Right renal pelvis (tissue), 4 donors: ENCODE results near the gene ARHGEF38. TPM values are rescaled to one million over a fixed set of nuclear protein-coding genes. Genes with fewer than 3 reads are reported as not detected.

Experiments
- DNase-seq, 4 donors: peaks; one replicate each; pipeline ENCODE4 v3.0.0-alpha.2; 2013; ENCODE audit warnings: low read depth in 4 of 4, low spot score in 3 of 4, missing footprints in 1 of 4
- polyA plus RNA-seq, 4 donors: library from polyadenylated mRNA; unstranded; fragments of 120-200 nt; gene quantifications; one replicate each; pipeline ENCODE4 v1.2.1, GENCODE V29; 2013; ENCODE audit not compliant: insufficient read length in 4 of 4

The ARHGEF38 gene
- polyA plus RNA-seq, 4 donors, result 3.3 to 6.0 (median 5.2) TPM

GRCh38 chr4:105558277-105558676, 5.9 kb downstream of the ARHGEF38 start:
- DNase-seq, result no peak

GRCh38 chr4:105560421-105560848, 8.0 kb downstream of the ARHGEF38 start:
- no peak for DNase-seq

DNA sequence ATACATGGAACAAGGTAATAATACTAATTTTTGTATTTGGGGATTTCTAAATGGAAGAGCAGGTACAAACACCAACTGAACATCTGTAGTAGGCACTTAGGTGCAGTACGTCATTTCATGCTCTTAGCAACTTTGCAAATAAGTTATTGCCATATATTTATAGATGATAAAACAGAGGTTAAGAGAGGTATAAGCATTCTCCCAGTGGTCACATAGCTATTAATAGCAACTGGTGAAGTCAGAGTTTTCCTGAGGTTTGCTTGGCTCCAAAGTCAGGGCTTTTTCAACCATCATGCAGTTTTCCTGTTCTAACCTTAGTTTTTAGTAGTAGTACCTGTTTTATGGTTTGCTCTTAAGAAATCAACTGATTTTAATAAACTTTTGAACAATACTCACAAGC, 10.9 kb downstream of the ARHGEF38 start:
- no peak for DNase-seq

- no peak for DNase-seq
Observed at GRCh38 chr4:105568584-105568983, 16.2 kb downstream of the ARHGEF38 start.

DNA sequence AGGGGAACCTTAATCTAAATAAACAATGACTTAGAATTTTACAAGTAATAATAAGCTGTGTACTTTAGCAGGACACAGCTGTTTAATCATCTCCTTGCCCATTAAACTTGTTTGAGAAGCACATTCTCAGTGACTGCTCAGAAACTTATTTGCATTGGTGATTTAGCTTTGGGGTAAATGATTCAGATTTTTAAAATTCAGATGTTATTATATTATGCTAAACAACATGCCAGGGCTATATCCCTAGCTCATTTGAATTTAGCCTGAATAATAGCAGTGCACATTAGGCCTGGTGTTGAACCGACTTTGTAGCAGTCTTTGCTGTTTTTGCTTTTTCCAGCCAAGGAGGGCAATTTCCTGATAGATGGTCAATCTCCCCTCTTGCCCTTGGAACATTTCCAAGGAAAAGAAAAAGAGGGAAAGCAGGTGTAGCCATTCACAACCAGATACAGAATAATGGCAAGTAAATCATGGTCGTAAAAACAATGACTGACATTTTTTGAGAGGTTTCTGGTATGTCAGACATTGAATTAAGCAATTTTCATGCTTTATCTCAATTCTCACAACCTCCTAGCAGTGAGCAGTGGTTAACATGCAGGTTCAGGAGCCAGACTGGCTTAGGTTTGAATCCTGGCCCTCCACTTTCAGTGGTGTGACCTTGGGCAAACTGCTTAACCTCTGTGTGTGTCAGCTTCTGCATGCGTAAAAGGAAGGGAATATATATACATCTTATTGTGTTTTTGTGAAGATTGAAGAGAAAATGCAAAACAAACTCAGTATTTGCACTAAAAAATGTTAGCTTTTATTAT, 16.8 kb downstream of the ARHGEF38 start:
- no peak for DNase-seq

DNA sequence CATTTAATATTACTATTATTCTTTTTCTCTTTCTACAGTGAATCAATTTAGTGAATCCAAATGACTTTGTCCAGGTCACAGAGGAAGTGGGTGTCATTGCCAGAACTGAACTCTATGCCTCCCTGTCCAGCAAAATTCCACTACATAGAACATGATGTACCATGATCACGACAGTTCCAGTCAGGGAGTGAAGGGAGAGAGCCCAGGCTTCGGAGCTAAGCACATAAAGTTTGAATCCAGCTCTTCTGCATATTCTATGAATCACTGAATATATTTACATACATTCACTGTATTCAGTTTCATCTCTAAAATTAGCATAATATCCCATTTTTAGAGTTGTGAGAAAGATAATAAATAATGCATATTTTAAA, 17.4 kb downstream of the ARHGEF38 start:
- DNase-seq, result no peak

- DNase-seq, result no peak
Observed at GRCh38 chr4:105572296-105572695, 19.9 kb downstream of the ARHGEF38 start.

- DNase-seq, result no peak
Observed at GRCh38 chr4:105586638-105587328, 34.4 kb downstream of the ARHGEF38 start.

DNA sequence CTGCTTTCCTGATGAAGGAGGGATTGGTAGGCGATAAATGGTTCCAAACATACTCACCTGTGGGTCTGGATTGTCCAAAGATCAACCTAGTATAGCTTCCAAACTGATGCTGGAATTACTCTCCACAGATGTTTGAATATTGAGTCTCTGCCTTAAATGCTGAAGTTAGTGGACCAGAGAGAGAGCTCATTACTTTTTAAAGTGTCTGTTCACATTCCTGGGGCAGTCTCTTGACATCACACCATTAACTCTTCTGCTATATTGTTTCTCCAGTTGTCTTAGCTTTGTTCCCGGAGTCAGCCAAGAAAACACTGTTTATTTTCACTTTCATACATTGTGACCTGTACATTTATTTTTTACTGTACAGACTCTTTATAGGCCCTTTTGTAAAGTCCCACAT, 35.4 kb downstream of the ARHGEF38 start:
- DNase-seq, result peak in 1 of 4 donors; percentile 25

DNA sequence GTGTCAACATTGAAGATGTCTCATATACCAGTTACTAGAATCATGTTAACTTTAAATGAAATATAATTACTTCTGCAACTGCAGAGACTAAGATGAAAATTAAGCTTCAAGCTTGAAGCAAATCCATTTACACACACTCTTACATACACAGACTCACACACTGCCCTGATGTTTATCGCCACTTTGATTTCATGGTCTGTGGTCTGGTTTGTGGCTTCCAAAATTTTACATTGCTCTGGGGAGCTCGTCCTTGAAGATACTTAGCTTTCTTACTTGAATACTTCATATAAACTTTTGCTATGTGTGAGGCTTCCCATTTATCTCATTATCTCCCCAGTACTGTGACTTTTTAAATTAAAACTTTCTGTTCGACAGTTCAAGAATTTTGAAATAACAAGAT, 35.8 kb downstream of the ARHGEF38 start:
- no peak for DNase-seq

GRCh38 chr4:105591573-105591972, 39.2 kb downstream of the ARHGEF38 start:
- DNase-seq, result no peak

- DNase-seq, result peak in 1 of 4 donors; percentile 15
Observed at GRCh38 chr4:105594099-105595010, 41.9 kb downstream of the ARHGEF38 start.

DNA sequence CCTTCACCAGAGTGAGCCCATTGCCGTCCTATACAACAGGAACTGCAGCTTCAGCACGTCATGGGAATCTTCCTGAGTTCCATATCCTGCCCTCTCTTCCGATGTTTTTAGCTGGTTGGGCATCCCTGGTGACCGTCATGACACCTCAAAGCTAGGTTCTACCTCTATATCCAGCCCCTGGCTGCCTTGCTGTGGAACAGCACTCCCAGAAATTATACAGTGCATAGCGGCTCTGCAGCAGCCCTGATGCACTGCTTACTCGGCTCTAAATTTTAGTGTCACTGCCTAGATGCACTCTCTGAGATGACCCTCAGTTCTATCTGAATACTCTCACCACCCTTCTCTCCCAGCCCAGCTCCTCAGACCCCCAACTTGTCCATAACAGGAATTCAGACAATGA, 44.3 kb downstream of the ARHGEF38 start:
- no peak for DNase-seq

DNA sequence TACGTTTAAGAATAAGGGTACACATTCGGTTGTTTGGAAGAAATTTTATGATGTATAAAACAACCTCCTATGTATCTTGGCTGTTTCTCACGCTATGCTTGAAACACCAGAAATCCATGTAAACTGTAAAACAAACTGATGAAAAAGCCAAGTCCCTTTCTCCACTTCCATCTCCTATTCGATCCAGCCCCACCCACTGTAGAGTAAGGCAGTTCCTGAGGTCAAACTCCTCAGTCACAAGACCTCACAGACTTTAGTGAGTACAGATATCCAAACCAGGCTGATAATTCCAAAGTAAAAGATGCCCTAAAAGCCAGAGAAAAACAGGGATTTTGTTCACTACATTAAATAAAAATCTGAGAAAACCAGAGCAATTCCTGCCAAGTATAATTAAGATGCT, 45.6 kb downstream of the ARHGEF38 start:
- DNase-seq, result no peak

DNA sequence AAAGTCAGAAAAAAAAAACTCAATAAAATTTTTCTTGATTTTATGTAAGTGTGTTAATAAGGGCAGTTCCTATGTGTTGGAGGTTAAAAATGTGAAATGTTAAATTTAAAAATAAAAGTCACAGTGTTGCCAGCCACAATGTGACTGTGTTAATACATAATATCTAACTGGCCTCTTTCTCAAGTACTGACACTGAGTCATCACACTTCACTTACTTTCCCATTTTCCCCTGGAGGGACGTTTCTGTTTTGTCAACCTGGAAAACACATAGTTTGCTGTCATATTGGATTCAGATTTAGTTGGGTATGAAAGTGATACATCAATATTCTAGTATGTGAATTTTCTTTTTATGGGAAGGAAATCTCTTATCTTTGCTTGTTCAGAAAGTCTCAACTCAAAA, 46.4 kb downstream of the ARHGEF38 start:
- no peak for DNase-seq

- DNase-seq, result no peak
Observed at GRCh38 chr4:105599482-105599881, 47.1 kb downstream of the ARHGEF38 start.

- DNase-seq, result no peak
Observed at GRCh38 chr4:105599932-105600655, 47.7 kb downstream of the ARHGEF38 start.

- no peak for DNase-seq
Observed at GRCh38 chr4:105600951-105601350, 48.5 kb downstream of the ARHGEF38 start.

DNA sequence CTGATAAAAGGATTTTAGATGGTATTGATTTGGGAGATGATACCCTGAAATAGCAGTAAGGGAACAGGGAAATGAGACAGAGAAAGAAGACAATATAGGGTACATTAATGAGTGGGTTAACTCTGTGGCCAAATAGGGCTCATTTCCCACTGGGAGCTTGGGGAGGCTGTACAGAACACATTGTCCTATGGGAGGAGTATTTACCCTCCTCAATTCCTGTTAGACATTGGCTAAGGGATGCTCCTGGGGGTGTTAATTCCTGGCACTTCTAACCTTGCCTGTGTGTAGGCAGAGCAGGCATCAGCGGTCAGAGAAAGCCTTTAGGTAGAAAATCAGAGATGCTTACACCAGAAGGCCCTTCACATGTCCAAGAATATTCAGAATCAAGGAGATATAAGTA, 49.0 kb downstream of the ARHGEF38 start:
- no peak for DNase-seq

DNA sequence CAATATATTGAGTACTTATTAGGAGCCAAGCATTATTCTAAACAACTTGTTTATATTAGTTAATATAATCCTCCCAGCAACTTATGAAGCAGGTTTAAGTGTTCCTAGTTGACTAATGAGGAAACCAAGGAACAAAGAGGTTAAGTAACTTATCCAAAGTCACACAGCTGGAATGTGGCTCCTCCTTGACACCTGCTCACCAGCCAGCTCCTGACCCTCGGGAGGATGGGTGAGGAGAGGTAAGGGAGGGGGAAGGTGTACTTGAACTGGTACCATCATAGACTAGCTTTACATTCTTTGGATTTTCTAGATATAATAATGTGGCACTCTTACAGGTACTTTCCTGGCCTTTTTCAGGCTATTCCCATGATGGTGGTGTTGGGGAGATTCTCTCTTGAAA, 50.7 kb downstream of the ARHGEF38 start:
- DNase-seq, result no peak
